Superior temporal gyrus (tissue), 1 donor: ENCODE data around the gene DOK6.
"Not testable (repeated sequence)": the region's sequence is repeated elsewhere in the genome, so short reads cannot be mapped to it uniquely, and the experiment has no call there.

Experiments used
- DNase-seq: peaks from one replicate; pipeline ENCODE4 v3.0.0-alpha.2; 2016; ENCODE audit errors: extremely low spot score

DOK6 gene

DNA sequence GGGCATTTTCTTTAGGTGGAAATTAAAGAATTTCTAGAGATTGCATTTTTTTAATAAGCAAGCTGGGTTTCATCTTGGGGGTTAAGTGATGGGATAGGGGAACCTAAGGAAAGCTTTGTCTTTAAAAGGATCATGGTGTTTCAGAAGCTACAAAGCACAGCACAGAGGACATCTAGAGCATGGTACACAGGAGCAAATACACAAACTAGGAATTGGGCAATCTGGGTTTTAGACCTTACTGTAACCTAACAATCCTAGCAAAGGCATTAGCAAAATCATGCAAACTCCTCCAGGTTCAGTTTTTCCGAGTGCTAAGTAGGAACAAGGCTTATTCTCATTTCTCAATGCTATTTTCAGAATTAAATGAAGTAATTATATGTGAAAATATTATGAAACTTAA is 412.9 kb downstream of the DOK6 start:
- no peak for DNase-seq

DNA sequence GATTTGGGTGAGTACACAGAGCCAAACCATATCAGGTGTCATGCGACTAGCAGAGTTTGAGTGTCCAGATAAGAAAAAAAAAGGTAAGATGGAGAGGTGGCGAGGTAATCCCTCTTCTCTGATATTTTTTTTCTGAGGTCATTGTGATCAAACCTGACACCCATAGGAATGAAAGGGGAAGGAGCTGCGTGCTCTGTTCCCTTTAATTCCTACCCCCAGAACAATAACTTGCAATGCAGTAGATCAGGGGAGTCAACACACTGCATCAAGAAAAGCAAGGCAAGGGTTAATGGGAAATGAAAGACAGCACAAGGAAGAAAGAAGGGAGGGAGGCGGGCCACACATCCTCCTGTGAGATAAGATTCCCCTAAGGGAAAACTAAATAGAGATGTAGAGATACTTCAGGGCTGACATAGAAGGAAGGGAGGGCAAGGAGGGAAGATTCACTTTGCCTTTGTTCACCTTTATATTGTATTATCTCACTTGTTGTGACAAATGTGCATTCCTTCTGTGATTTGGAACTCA is 414.2 kb downstream of the DOK6 start:
- no peak for DNase-seq

DNA sequence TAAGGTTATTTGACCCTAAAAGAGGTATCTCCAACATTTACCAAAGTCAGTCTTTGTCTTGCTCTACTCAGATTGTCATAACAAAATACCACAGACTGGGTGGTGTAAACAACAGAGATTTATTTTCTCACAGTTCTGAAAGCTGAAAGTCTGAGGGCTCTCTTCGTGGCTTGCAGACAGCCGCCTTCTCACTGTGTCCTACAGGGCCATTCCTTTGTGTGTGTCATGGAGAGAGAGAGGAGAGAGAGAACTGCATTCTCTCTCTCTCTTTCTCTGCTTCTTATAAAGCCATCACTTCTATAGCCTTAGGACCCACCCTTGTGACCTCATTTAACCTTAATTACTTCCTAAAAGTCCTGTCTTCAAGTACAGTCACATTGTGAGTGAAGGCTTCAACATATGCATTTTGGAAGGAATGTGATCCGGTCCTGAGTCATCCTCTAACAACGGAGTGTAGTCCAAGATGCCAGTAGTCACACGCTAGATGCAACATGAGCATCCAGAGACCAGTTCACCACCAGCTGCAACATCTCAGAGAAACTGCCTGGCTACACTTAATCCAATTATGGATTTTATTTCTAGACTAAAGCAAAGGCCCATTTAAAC is 416.8 kb downstream of the DOK6 start:
- DNase-seq, result no peak

- no peak for DNase-seq
Measured at GRCh38 chr18:69819460-69819859, 418.8 kb downstream of the DOK6 start.

DNA sequence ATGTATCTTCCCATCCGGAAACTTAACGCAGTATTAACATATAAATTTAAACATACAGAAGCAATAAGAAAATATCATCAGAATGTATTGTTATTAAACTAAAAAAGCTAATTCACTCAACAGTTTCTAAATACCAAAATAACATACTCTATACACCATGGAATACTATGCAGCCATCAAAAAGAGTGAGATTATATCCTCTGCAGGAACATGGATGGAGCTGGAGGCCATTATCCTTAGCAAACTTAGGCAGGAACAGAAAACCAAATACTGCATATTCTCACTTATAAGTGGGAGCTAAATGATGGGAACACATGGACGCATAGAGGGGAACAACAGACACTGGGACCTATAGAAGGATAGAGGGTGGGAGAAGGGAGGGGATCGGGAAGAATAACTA is 419.9 kb downstream of the DOK6 start:
- DNase-seq, result no peak

- no peak for DNase-seq
Measured at GRCh38 chr18:69830189-69830588, 429.5 kb downstream of the DOK6 start.

DNA sequence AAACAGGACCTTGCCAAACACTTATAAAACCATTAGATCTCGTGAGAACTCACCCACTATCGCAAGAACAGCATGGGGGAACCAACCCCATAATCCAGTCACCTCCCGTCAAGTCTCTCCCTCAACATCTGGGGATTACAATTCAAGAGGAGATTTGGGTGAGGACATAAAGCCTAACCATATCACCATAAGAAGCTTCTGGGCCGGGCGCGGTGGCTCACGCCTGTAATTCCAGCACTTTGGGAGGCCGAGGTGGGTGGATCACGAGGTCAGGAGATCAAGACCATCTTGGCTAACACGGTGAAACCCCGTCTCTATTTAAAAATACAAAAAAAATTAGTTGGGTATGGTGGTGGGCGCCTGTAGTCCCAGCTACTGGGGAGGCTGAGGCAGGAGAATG is 434.3 kb downstream of the DOK6 start:
- DNase-seq, result not testable (repeated sequence)

GRCh38 chr18:69838003-69838402 is 437.3 kb downstream of the DOK6 start:
- DNase-seq, result no peak

DNA sequence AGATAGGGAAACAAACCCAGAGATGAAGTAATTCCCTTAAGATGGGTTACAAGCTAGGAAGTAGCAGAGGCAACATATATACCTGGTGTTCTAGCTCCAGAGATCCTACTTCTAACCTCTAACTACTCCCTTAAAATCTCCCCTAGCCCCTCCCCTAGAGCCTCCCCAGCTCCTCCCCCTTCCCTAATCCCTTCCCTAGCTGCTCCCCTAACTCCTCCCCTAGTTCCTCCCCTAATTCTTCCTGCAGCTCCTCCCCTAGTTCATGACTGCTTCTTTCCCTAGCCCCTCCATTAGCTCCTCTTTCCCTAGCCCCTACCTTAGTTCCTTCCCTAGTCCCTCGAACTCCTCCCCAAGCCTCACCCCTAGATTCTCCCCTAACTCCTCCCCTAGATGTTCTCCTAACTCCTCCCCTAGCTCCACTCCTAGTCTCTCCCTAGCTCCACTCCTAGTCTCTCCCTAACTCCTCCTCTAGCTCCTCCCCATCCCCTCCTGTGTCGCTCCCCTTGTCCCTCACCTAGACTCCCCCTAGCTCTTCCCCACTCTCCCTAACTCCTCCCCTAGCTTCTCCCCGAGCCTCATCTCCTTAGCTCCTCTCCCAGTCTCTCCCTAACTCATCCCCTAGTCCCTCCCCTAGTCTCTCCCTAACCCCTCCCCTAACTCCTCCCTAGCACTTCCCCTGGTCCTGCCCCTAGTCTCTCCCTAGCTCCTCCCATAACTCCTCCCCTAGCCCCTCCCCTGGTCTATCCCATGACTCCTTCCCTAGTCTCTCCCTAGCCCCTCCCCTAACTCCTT is 438.1 kb downstream of the DOK6 start:
- no peak for DNase-seq

GRCh38 chr18:69839497-69839896 is 438.8 kb downstream of the DOK6 start:
- DNase-seq, result no peak

- DNase-seq, result no peak
Measured at GRCh38 chr18:69840001-69840400, 439.3 kb downstream of the DOK6 start.

- DNase-seq, result no peak
Measured at GRCh38 chr18:69840445-69840844, 439.8 kb downstream of the DOK6 start.

DNA sequence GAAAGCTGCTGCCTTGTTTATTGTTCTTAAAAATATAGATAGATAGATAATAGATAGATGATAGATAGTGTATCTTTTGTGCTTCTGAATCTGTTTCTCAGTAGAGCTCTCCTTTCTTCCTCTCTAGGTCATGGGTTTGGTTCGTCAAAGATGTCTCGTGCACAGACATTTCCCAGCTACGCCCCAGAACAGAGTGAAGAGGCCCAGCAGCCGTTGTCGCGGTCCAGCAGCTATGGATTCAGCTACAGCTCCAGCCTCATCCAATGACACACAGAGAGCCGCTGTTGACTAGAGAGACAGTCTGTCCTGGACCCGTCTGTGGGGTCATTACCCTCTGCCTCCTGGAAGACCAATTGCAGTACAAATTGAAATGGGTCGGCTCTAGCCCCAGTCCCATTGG is 440.4 kb downstream of the DOK6 start:
- DNase-seq, result no peak

DNA sequence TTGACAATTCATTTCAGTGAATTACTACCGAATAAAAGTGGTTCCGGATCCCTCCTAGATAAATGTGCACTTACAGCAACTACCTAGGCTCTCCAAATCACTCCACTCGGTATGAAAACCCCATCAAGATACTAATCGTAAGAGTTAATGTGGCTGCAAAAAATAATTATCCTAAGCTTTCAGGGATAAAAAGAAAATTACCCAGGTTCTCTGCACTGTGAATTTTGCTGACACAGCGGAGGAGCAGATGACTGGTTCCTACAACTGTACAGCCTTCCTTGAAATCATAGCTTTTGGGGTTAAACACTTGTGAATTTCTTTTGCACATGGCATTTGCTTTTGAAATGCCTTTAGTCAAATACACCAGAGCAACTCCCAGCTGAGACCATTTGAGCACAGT is 442.3 kb downstream of the DOK6 start:
- no peak for DNase-seq

DNA sequence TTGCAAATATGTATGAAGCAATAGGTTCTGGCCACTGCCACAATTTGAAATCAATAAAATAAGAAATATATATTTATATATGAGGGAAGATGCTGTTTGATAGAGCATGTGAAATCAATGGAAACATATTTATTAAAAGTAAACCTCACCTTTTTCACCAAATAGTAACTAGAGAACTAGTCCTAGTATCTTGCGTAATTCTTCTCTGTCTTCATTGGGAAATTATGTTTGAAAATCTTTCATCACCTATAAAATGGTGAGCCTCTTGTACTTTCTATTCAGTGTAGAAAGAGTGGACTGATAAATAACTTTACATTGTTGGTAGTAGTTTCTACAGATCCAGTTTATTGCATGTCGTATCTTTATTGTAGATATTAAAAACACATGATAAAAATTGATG is 444.0 kb downstream of the DOK6 start:
- DNase-seq, result no peak

GRCh38 chr18:69845593-69846506 is 445.2 kb downstream of the DOK6 start:
- no peak for DNase-seq

DNA sequence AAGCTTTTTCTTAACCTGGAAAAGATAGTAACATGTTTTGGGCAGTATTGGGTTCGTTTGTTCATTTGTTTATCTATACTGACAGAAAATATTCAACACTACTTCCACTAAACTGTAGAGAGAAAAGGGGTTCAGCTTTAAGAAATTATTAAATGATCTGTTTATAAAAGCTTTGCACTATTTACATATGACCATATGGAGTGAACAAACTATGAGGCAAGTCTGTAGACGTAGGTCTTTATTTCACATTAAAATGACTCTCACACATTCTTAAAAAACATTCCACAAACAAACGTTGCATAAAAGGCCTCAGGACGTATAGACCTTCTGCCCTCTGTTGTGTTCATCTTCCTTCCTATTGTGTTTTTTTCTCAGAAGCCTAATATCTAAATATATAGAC is 452.4 kb downstream of the DOK6 start:
- DNase-seq, result no peak

GRCh38 chr18:69854455-69854854 is 453.8 kb downstream of the DOK6 start:
- no peak for DNase-seq

DNA sequence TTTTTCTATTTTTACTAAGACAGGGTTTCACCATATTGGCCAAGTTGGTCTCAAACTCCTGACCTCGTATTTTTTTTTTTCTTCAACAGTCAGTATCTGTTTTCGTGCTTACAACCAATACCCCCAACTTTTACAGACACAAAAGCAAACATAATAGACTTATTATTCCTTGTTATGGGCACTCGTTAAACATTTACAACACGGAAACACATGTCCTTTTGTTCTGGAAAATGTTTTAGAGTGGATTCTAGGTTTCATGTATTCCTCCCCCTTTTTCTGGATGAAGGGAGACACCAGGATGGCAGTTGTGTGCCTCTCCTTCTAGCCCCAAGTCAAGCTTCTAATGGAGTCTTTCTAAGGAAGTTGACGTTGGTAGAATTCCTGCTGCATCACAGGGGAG is 458.2 kb downstream of the DOK6 start:
- no peak for DNase-seq

GRCh38 chr18:69864802-69865201 is 464.1 kb downstream of the DOK6 start:
- DNase-seq, result not testable (repeated sequence)

DNA sequence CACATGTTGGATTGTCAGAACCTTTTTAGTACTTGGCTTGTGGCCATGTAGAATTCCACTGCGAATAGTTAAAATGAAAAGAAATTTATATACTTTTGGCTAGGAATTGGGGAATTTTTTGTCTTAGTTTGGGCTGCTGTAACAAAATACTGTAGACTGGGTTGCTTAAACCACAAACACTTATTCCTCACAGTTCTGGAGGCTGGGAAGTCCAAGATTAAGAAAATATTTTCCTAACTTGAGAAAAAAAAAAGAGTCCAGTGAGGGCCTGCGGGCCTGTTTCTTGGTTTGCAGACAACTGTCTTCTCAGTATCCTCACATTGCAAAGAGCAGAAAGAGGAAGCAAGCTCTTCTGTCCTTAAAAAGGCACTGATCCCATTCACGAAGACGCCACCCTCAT is 465.1 kb downstream of the DOK6 start:
- no peak for DNase-seq

DNA sequence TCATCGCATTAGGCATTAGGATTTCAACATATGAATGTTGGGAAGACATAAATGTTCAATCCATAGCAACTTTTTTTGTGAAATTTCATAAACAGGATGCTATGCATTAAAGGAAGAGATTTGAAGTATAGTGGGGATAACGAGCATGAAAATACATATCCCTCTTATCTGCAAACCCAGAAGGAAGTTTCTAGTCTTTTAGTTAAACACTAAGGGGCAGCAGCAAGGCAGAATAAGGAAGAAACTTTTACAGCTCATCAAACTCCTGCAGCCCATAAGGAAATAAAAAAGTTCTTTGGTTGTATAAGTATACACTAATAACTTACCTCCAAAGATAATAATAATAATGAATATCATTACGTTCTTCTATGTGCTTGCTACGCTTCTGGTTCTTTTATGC is 465.5 kb downstream of the DOK6 start:
- DNase-seq, result no peak
